H1 (cell line): ENCODE data around the gene COPS2. TPM values are rescaled to one million over a fixed set of nuclear protein-coding genes. Genes with fewer than 3 reads are reported as not detected.

Experiments
- EGR1 ChIP-seq: IDR thresholded peaks from 2 replicates; pipeline ENCODE4 v1.6.1; 2011; ENCODE audit warnings: low read depth, low read length, borderline replicate concordance
- POLR2A ChIP-seq, 2 experiments: IDR thresholded peaks; 1 replicate in 1 of 2; 2 replicates in 1 of 2; pipeline ENCODE4 v1.6.1; 2011; ENCODE audit warnings: low read depth in 2 of 2, low read length in 2 of 2, mild to moderate bottlenecking in 2 of 2; ENCODE audit errors: control extremely low read depth in 1 of 2
- polyA plus RNA-seq, 7 experiments: library from polyadenylated mRNA; depleted of rRNA in 3 of 7; stranded (reverse) in 5 of 7; unstranded in 2 of 7; fragments of >200 nt in 5 of 7; fragments of 200-250 nt in 2 of 7; gene quantifications; 1 replicate in 5 of 7; 2 replicates in 1 of 7; 4 replicates in 1 of 7; pipeline versions ENCODE4 v1.2.1 to v1.2.3, GENCODE V29; 2011 to 2013; ENCODE audit warnings: missing spikeins in 2 of 7, mixed read lengths in 2 of 7
- total RNA-seq: library from RNA; stranded (reverse); fragmentation: NEBNext Ultra II Directional; extraction: Animal tissue kit (Norgen Biotek cat#: 25700); gene quantifications from 2 replicates; pipeline ENCODE4 v1.2.1, GENCODE V29; 2021

Gene COPS2
- total and polyA plus RNA-seq, 2 of the 8 experiments (the other 6 are each of a cell fraction or from before 2014, with no cell fraction given): 17.7 to 85.1 TPM

- TF ChIP-seq EGR1 (peak; percentile 39; the same call in 1 of the 2 replicates), POLR2A (IDR thresholded peaks at IDR 0.05; ENCODE audit: control extremely low read depth in 1 of 2, low read depth in 2 of 2, low read length in 2 of 2) (peak in 1 of 2 experiments; percentile 75; a peak in 2 of 3 replicates)
These were observed at the start of gene COPS2 (continued) for GRCh38 chr15:49155110-49155833.
